Gastroesophageal sphincter (tissue), 3 donors: ENCODE results near the gene ARID3B.

Experiments
- CTCF ChIP-seq, 4 experiments: fragments of 200-600 bp in 2 of 4; fragments of 450-650 bp in 2 of 4; sonication (generic) in 1 of 4; IDR thresholded peaks; one replicate each; pipeline ENCODE4 v1.5.1; 2017 to 2019; ENCODE audit warnings: antibody characterized with exemption in 4 of 4, mild to moderate bottlenecking in 2 of 4, moderate library complexity in 2 of 4
- EP300 ChIP-seq: sonication (generic); formaldehyde crosslinking; IDR thresholded peaks from one replicate; pipeline ENCODE4 v1.6.1; 2017; ENCODE audit warnings: antibody characterized with exemption, mild to moderate bottlenecking
- POLR2A ChIP-seq, 2 donors: fragments of 450-650 bp; IDR thresholded peaks; one replicate each; pipeline ENCODE4 v1.6.1; 2017; ENCODE audit warnings: antibody characterized with exemption in 2 of 2, mild to moderate bottlenecking in 2 of 2, moderate library complexity in 1 of 2
- POLR2AphosphoS5 ChIP-seq: sonication (generic); formaldehyde crosslinking; IDR thresholded peaks from one replicate; pipeline ENCODE4 v1.6.1; 2017; ENCODE audit warnings: antibody characterized with exemption

DNA sequence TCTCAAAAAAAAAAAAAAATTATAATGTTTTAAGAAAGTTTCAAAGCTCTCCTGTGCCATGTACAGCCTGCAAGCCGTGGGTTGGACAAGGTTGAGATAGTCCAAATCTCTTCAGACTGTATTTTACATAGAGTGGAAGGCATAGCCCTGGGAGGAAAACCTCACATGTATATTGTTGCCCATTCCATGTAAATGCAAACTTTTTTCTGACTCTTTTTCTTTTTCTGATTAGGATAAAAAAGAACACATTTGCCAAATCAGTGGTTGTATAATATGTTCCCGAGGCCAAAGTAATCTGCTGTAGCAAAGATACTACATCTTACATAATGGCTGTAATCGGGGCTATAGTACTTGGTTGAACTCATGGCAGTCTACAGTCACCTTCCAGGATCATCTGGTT is 44.4 kb upstream of the ARID3B start:
- TF ChIP-seq CTCF (IDR thresholded peaks at IDR 0.05) (no peak), POLR2A (IDR thresholded peaks at IDR 0.05) (no peak), POLR2AphosphoS5 (no peak), EP300 (no peak)
